ENCODE measurements around the gene RHOBTB1. TPM values are rescaled to one million over a fixed set of nuclear protein-coding genes. Genes with fewer than 3 reads are reported as not detected.

The RHOBTB1 gene
- total RNA-seq, 1 donor from 2014 or later, result 14.4 TPM

GRCh38 chr10:60942134-60942787 is 1.7 kb downstream of the RHOBTB1 start:
- no peaks in the 10 kb centered on the region for H3K36me3 Mint-ChIP-seq (ENCODE audit: unreplicated experiment)
- H3K27ac Mint-ChIP-seq (ENCODE audit: unreplicated experiment), result no peak overlapping the region
- no peak for DNase-seq
- TF ChIP-seq CTCF (IDR thresholded peaks at IDR 0.05; ENCODE audit: partially characterized antibody, unreplicated experiment), result no peak
- H3K4me3 Mint-ChIP-seq (ENCODE audit: unreplicated experiment), result peak overlapping the region; percentile 96
- peaks cover 12% of the 10 kb centered on the region for H3K27me3 Mint-ChIP-seq (ENCODE audit: unreplicated experiment)
- peaks cover 10% of the 10 kb centered on the region for H3K4me1 Mint-ChIP-seq (ENCODE audit: low read depth, unreplicated experiment)
- peaks cover 8% of the 10 kb centered on the region for H3K9me3 Mint-ChIP-seq (ENCODE audit: unreplicated experiment)

- H3K27ac Mint-ChIP-seq (ENCODE audit: unreplicated experiment), result no peak overlapping the region
- peaks cover 7% of the 10 kb centered on the region for H3K9me3 Mint-ChIP-seq (ENCODE audit: unreplicated experiment)
- H3K36me3 Mint-ChIP-seq (ENCODE audit: unreplicated experiment), result no peaks in the 10 kb centered on the region
- no peak overlapping the region for H3K4me3 Mint-ChIP-seq (ENCODE audit: unreplicated experiment)
- no peak for DNase-seq
- no peak for TF ChIP-seq CTCF (IDR thresholded peaks at IDR 0.05; ENCODE audit: partially characterized antibody, unreplicated experiment)
- H3K4me1 Mint-ChIP-seq (ENCODE audit: low read depth, unreplicated experiment), result peaks cover 8% of the 10 kb centered on the region
- H3K27me3 Mint-ChIP-seq (ENCODE audit: unreplicated experiment), result peaks cover 9% of the 10 kb centered on the region
Observed at GRCh38 chr10:60940446-60940845, 3.5 kb downstream of the RHOBTB1 start.

- H3K9me3 Mint-ChIP-seq (ENCODE audit: unreplicated experiment), result no peaks in the 10 kb centered on the region
- no peak overlapping the region for H3K27ac Mint-ChIP-seq (ENCODE audit: unreplicated experiment)
- no peak for TF ChIP-seq CTCF (IDR thresholded peaks at IDR 0.05; ENCODE audit: partially characterized antibody, unreplicated experiment)
Observed at GRCh38 chr10:60937784-60938654, 6.0 kb downstream of the RHOBTB1 start.

GRCh38 chr10:60937022-60937421 is 7.0 kb downstream of the RHOBTB1 start:
- no peak overlapping the region for H3K27ac Mint-ChIP-seq (ENCODE audit: unreplicated experiment)

More at GRCh38 chr10:60937784-60938654, 6.0 kb downstream of the RHOBTB1 start:
- DNase-seq, result no peak
- peaks cover 2% of the 10 kb centered on the region for H3K4me1 Mint-ChIP-seq (ENCODE audit: low read depth, unreplicated experiment)
- H3K36me3 Mint-ChIP-seq (ENCODE audit: unreplicated experiment), result no peaks in the 10 kb centered on the region
- peaks cover 2% of the 10 kb centered on the region for H3K27me3 Mint-ChIP-seq (ENCODE audit: unreplicated experiment)
- no peak overlapping the region for H3K4me3 Mint-ChIP-seq (ENCODE audit: unreplicated experiment)

More at GRCh38 chr10:60937022-60937421, 7.0 kb downstream of the RHOBTB1 start:
- DNase-seq, result no peak
- no peaks in the 10 kb centered on the region for H3K27me3 Mint-ChIP-seq (ENCODE audit: unreplicated experiment)
- no peak overlapping the region for H3K4me3 Mint-ChIP-seq (ENCODE audit: unreplicated experiment)
- H3K4me1 Mint-ChIP-seq (ENCODE audit: low read depth, unreplicated experiment), result no peaks in the 10 kb centered on the region
- TF ChIP-seq CTCF (IDR thresholded peaks at IDR 0.05; ENCODE audit: partially characterized antibody, unreplicated experiment), result no peak
- H3K36me3 Mint-ChIP-seq (ENCODE audit: unreplicated experiment), result no peaks in the 10 kb centered on the region
- H3K9me3 Mint-ChIP-seq (ENCODE audit: unreplicated experiment), result no peaks in the 10 kb centered on the region
